Limb (tissue), 2 donors: ENCODE results near the gene TUBB4B.

Experiments
- DNase-seq, 2 donors: peaks; one replicate each; pipeline ENCODE4 v3.0.0-alpha.2; 2016; ENCODE audit errors: extremely low spot score in 2 of 2

The TUBB4B gene

DNA sequence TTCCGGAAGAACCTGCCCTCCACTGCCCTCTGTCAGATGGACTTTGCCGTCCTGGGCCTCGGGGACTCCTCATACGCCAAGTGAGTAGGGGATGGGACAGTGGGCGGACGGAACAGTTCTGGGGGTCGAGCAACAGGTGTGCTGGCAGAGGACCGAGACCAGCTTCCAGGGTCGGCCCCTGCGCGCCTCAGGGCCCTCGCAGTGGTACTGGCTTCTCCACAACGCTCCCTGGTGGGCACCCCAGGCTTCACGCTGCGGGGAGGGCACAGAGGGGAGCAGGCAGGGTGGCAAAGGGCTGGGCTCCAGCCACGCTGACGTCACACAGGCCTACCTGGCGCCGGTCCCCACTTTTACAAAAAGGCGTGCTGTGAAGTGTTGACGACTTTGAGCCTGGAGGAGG lies 28.6 kb upstream of the TUBB4B start:
- DNase-seq: no peak

- DNase-seq: no peak
Observed at GRCh38 chr9:137213160-137214060, 27.7 kb upstream of the TUBB4B start.

DNA sequence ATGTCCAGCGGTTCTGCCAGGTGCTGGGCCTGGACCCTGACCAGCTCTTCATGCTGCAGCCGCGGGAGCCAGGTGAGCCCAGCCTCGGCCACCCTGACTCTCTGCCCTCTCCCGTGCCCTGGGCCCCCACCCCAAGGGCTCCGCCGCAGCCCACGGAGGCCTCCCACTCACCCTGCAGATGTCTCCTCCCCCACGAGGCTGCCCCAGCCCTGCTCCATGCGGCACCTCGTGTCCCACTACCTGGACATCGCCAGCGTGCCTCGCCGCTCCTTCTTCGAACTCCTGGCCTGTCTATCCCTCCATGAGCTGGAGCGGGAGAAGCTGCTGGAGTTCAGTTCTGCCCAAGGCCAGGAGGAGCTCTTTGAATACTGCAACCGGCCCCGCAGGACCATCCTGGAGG lies 26.5 kb upstream of the TUBB4B start:
- no peak for DNase-seq

- DNase-seq: no peak
Observed at GRCh38 chr9:137215196-137215986, 25.7 kb upstream of the TUBB4B start.

DNA sequence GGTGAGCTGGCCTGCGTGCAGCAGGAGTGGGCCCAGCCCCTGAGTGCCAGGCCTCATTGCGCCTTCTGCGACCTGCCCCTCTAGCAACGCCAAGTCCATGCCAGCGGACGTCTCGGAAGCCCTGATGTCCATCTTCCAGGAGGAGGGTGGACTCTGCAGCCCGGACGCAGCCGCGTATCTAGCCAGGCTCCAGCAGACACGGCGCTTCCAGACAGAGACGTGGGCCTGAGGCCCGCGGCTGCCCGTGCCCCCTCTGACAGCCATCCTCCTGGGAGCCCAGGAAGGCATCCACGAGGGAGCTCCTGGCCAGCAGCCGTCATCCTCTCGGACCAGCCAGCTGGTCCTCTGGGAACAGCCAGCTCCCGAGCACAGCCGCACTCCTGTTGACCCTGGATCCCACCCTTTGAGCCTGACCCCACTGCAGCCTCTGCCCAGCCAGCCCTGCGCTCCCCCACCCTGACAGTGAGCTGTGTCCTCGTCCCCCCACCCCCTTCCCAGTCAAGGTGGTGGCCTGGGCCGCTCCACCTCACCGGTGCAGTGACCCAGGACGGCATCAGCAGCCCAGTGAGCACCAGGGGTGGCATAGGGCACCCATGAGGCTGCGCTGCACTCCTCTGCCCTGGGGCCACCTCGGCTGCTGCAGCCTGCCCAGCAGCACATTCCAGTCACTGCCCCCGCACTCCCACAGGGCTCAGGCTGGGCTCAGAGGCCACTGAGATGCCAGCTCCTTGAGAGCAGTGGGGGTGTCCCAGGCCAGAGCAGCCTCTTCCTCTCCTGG lies 24.7 kb upstream of the TUBB4B start:
- DNase-seq: no peak

- no peak for DNase-seq
Observed at GRCh38 chr9:137217276-137218211, 23.5 kb upstream of the TUBB4B start.

DNA sequence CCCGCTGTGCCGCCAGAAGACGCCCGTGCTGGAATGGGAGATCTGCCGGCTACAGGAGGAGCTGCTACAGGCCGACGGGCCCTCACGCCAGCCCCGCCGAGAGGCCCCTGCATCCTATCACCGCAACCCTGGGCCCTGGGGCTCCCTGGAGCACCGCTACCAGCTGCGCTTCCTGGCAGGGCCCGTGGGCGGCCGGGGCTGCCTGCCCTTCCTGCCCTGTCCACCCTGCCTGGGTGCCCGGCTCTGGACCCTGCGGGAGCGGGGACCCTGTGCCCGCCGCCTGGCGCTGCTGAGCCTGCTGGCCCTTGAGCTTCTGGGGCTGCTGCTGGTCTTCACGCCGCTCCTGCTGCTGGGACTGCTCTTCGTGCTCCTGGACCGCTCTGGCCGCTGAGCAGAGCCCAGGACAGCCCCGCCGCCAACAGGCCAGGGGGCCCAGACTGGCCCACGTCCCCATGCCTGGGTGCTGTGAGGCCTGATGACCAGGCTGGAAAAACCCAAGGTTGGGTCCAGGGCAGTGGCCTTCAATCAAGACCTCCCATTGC lies 22.8 kb upstream of the TUBB4B start:
- DNase-seq: no peak

- DNase-seq: no peak
Observed at GRCh38 chr9:137218754-137219271, 22.3 kb upstream of the TUBB4B start.

DNA sequence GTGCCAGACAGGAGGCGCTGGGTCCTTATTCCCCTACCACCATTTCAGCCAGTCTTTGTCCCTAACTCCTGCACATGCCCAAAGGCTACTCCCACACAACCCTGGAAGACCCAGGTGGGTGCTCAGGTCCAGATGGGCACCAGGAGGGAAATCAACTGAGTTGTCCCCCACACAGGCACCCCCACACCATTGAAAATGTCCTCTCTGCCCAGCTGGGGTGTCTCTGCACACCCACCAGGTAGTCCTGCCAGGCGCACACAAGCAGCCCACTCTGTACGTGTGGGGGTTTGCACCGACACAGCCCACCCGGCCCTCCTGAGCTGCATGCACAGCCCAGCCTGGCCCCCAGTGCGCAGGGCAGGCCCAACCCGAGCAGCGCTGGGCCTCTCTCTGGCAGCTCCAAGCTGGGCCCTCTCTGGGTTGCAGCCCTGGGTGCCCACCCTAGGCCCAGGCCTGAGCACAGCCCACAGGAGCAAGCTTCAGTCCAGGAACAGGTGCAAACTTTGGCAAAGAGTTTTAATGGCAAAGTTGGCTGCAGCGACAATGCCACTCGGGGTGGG lies 21.2 kb upstream of the TUBB4B start:
- no peak for DNase-seq

DNA sequence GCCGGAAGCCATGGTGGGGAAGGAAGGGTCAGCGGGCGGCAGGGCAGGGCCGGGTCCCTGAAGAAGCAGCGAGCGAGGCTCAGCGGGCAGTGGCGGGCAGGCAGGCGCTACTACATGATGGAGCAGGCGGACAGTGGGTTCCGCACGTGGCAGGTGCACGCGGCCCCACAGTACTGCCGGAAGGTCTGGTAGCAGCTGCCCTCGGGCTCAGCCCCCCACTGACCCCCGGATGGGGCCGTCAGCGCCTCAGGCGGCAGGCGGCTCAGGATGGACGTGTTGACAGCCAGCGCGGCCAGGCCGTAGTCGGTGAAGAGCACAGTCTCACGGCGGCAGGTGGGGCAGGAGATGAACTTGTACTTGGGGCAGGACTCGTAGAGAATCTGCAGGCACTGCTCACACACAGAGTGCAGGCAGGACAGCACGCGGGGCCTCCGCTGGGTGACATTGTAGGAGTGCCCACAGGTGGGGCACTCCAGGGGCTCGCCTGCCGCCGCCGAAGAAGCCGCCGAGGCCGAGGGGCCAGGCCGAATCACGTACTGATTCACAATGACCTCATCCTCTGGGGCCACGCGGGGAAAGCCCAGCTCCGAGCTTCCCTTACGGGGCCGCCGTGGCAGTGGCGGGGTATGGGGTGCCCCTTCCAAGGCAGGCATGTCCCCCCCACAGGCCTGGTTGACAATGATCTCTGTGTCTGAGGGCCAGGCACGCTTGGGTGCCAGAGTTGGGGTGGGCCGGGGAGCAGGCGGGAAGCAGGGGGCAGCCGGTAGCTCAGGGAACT lies 20.6 kb upstream of the TUBB4B start:
- DNase-seq: no peak

DNA sequence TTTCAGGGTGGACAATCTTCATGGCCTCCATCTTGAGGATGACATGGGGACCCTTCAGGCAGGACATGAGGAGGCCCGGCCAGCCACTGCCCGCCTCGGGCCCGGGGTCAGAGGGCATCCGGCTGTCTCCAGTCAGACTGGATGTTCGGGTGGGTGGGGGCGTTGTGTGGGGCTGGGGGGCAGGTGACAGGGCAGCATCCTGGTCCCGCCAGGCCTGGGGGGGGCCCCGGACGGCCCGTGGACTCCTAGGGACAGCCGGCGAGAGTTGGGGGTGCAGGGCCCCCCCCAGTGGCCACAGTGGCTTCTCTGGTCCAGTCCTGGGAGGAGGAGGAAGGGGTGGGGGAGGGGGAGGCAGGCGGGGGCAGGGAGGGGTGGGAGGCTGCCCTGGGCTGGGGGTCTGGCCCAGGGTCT lies 20.0 kb upstream of the TUBB4B start:
- no peak for DNase-seq

DNA sequence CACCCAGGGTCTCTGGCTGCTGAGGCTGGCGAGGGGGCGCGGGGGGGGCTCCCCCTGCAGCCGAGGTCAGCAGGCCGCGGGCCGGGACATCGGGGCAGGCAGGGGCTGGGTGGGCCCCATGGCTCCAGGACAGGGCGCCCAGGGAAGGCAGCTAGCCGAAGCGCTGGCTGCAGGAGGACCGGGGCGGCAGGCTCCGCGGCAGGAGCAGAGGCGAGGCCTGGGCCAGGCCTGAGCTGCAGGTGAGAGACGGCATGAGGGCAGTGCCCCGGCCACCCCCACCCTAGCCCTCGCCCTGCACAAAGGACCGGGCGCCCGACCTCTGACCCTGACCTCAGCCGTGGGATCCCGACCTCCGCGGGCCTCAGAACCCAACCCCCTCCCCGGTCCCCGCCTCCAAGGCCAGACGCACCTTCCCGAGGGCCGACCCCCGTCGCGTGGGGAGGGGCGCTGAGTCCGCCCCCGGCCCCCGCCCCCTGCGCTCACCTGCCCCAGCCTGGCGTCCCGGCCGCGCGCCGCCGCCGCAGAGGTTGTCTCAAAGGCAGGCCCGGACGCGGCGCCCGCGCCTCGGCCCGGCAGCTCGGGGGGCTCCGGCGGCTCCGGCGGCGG lies 19.5 kb upstream of the TUBB4B start:
- DNase-seq: no peak

- no peak for DNase-seq
Observed at GRCh38 chr9:137222190-137223077, 18.7 kb upstream of the TUBB4B start, which contains the start of gene RNF208. Gene RNF208, minus strand, starts transcription at chr9:137222240. Its CDS starts 1,028 bp downstream, at chr9:137221212.

DNA sequence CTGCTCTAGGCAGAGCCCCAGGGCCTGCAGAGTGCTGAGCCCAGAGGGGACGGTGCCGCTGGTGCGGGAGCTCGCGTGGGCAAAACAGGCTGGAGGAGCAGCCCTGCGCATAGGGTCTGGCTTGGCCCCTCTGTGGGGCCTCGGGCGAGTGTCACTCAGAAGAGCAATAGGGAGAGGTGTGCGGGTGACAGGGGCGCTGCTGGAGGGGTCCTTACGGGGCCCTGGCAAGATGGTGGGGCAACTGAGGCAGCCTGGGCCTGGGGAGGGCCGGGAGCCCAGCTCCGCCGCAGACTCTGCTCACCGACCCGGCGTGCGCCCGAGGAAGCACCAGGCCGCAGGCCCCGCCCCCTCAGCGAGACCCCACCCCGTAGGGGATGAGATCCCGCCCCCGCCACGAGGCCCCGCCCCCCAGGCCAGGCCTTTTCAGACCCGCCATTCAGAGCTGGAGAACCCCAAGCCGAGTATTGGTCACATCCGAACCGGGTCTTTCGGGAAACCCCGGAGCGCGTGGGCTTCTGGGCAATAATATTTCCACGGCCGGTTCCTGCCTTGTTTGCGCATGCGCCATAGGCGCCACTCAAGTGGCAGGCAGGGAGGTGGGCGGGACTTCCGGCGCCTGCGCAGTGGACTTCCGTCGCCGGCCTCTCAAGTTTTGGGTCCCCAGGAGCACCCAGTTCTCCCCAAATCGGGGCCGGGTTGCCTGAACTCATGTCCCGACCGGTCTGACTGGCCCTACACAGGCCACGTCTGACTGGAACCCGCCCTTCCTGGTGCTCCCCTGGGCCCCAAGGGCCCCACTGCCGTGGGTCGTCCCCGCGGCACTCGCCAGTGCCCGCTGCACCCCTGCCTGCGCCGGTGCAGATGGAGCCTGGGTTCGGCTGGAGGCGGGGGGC lies 17.8 kb upstream of the TUBB4B start:
- peak; percentile 96 to 97 for DNase-seq

DNA sequence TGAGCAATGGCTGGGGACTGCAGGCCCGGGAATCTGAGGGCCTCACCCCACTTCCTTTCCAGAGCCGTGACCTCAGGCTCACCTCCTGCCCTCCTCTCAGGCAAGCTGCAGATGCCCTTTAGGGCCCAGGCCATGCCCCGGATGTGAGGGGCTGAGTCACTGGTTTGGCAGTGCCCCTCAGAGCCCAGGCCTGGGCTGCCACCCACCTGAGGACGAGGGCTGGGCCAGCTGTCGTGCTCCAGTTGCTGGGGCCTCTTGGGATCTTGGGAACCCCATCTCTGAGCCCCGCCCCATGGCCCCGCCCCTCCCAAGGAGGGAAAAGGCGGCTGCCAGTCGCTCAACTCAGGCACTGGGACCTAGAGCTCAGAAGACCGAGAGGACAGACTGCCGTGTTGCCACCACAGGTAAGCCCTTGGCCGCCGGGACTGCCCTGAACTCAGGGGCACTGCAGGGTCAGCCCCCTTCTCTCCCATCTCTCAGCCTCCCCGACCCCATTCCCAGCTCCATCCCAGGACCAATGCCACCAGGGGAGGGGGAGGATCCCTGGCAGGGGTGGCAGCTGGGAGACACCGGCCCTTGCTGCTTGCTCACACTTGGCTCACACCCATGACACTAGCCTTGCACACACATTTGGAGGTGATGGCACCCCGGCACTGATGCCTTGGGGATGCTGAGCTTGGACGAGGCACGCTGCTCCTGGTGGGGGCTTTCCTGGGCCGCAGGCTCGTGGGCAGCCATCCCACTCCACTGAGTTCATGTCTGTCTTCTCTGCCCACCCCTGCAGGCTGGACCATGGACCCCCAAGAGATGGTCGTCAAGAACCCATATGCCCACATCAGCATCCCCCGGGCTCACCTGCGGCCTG lies 16.0 kb upstream of the TUBB4B start, which contains the start of gene CYSRT1:
Gene CYSRT1 (plus strand): TSS at position 345 of the 865 bp plus-strand sequence. CDS start 448 bp downstream, at position 793.
- peak in 1 of 2 donors; percentile 31 for DNase-seq
